ENCODE data around the gene SMARCC1.

The SMARCC1 gene

DNA sequence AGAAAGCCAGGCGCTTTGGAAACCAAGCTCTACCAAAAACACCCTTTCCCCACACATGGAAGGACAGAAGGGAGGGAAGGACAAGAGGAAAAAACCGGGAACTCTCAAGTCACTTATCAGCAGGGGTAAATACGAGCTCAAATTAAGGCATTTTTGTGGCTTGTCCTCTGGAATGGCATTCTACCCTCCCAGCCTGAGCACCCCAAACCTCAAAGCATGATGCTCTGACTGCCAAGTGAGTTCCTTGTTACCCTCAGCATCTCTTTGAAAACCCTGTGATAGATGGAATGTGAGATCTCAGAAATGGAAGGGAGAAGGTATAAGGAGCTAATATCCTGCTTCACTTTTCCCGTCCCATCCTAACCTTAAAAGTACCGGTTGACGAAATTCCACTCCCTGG is 194.9 kb downstream of the SMARCC1 start:
- H3K4me3 ChIP-seq (replicated peaks; ENCODE audit: low read depth, low read length): no peak overlapping the region
- no peak for DNase-seq (ENCODE audit: low read depth)
- TF ChIP-seq, protein P1, sequence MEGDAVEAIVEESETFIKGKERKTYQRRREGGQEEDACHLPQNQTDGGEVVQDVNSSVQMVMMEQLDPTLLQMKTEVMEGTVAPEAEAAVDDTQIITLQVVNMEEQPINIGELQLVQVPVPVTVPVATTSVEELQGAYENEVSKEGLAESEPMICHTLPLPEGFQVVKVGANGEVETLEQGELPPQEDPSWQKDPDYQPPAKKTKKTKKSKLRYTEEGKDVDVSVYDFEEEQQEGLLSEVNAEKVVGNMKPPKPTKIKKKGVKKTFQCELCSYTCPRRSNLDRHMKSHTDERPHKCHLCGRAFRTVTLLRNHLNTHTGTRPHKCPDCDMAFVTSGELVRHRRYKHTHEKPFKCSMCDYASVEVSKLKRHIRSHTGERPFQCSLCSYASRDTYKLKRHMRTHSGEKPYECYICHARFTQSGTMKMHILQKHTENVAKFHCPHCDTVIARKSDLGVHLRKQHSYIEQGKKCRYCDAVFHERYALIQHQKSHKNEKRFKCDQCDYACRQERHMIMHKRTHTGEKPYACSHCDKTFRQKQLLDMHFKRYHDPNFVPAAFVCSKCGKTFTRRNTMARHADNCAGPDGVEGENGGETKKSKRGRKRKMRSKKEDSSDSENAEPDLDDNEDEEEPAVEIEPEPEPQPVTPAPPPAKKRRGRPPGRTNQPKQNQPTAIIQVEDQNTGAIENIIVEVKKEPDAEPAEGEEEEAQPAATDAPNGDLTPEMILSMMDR (IDR thresholded peaks at IDR 0.05; ENCODE audit: low read length, missing control alignments): no peak

DNA sequence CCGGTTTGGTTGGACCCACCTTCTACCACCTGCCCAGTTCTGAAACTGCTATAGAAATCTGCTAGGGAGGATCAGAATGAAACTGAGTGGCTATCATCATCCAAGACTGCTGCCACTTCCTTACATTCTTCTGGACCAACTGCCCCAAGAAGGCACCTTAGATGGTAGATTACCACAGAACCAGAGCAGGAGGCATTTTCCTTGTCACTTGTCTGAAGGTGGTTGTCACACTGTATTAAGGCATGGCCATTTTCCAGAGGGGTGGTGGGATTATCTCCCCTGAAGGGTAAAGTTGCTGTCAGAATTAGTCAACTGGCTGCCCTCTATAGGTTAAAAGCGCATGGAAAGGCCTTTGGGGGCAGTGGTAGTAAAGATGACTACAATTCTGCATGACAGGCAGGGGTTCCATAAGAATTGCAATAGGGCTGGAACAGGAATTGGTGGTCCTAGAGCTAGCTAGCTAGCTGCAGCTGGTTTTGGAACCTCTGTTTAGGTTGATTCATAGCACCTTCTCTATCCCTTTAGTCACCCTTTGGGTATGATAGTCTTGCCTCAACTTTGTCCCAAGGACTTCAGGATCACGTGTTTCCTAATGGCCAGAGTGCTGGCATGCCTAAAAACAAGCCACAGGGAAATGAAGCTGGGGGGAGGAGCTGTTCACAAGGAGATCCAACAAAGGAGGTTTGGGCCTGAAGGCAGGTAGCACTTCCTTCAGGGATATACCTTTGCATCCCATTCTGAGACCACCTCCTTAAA is 198.2 kb downstream of the SMARCC1 start:
- no peak for DNase-seq (ENCODE audit: low read depth)
- TF ChIP-seq, protein P1 (IDR thresholded peaks at IDR 0.05; ENCODE audit: low read length, missing control alignments): no peak
- H3K4me3 ChIP-seq (replicated peaks; ENCODE audit: low read depth, low read length): no peak overlapping the region

DNA sequence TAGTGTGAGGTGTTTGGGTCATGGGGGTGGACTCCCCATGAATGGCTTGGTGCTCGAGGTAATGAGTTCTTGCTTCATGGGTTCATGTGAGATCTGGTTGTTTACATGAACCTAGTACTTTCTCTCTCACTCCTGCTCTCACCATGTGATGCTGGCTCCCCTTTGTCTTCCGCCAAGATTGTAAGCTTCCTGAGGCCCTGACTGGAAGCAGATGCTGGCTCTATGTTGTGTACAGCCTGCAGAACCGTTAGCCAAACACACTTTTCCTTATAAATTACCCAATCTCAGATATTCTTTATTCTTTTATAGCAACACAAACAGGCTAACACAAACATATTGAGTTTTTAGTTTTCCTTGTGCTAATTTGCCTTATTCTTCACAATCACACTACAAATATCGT is 199.9 kb downstream of the SMARCC1 start:
- DNase-seq (ENCODE audit: low read depth): no peak
- TF ChIP-seq, protein P1 (IDR thresholded peaks at IDR 0.05; ENCODE audit: low read length, missing control alignments): no peak
- H3K4me3 ChIP-seq (replicated peaks; ENCODE audit: low read depth, low read length): no peak overlapping the region

DNA sequence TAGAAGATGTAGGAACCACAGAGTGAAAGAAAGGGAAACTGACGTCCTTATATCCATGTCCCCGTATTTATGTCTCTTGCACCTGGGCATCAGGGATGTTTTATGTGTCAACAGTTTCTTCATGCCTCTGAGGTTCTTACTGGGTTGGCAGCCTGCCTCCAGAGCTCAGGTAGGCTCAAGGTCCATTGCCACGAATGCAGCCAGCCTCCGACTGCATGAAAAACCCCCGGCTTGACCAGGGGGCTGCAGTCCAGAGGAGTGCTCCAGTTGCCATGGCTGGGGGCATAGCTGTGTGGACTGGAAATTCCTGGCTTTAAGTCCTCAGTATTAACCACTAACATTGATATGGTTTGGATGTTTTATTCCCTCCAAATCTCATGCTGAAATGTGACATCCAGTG is 200.3 kb downstream of the SMARCC1 start:
- H3K4me3 ChIP-seq (replicated peaks; ENCODE audit: low read depth, low read length): no peak overlapping the region
- TF ChIP-seq, protein P1 (IDR thresholded peaks at IDR 0.05; ENCODE audit: low read length, missing control alignments): no peak
- DNase-seq (ENCODE audit: low read depth): no peak

DNA sequence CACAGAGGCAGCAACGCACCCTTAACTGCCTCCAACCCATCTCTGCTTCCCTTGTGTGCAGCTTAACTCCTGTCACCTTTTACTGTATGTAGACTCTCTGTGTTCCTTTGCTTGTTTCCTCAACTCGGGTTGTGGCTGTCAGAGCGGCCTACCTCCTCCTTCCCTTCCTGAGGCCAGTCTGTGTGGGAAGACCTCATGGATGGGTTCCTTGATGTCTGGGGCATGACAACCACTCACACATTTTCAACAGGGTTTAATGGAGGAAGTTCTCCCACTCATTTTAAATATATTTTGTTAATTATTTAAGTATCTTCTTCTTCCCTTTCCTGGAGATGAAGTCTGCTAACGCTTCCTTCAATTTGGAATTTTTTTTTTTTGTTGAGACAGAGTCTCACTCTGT is 201.2 kb downstream of the SMARCC1 start:
- DNase-seq (ENCODE audit: low read depth): no peak
- no peak overlapping the region for H3K4me3 ChIP-seq (replicated peaks; ENCODE audit: low read depth, low read length)
- TF ChIP-seq, protein P1 (IDR thresholded peaks at IDR 0.05; ENCODE audit: low read length, missing control alignments): no peak

DNA sequence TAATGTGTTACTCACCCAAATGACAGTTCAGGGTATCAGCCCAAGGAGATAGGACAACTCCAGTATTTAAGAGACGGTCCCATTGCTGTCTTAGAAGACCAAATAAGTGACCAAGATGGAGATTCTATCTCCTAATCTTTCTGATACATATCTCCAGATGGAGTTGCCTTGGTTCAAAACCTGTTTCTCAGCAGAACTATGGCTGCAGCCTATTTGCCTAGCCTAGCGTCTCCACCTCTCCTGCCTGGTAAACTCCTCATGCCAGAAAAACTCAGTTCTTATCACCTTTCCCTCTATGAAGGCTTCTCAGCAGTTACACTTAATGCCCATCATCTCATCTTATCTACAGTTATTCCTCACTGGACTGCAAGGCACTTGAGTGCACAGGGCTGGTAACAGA is 201.8 kb downstream of the SMARCC1 start:
- DNase-seq (ENCODE audit: low read depth): no peak
- no peak overlapping the region for H3K4me3 ChIP-seq (replicated peaks; ENCODE audit: low read depth, low read length)
- TF ChIP-seq, protein P1 (IDR thresholded peaks at IDR 0.05; ENCODE audit: low read length, missing control alignments): no peak

All from fibroblast of pulmonary artery (primary cell).